HCT116 (cell line): ENCODE data around the gene EGLN3. TPM values are rescaled to one million over a fixed set of nuclear protein-coding genes. Genes with fewer than 3 reads are reported as not detected.

Source experiments
- ATAC-seq: fragments of 200-7000 bp; cut with Tn5 transposase; 2 replicates; pipeline ENCODE4 v1.9.1; 2020; ENCODE audit warnings: mild to moderate bottlenecking, moderate library complexity
- BruUV-seq: library from RNA; stranded (reverse); fragments of 400-500 nt; replicated peaks from 2 replicates; lab custom pipeline; 2021; lab: Mats Ljungman, UMichigan
- CTCF ChIA-PET: fragments of 300-600 bp; sonication (Branson Sonifier 250); formaldehyde crosslinking; loops from one replicate; lab custom pipeline; 2021; ENCODE audit warnings: antibody characterized with exemption; lab: Charles Lee
- POLR2A ChIA-PET: fragments of 300-600, 350-600 bp; sonication (Branson Sonifier 250); formaldehyde crosslinking; loops from one replicate; lab custom pipeline; 2021; ENCODE audit warnings: antibody characterized with exemption; lab: Charles Lee
- RAD21 ChIA-PET, 2 experiments: fragments of 300-600 bp; sonication (Branson Sonifier 250); formaldehyde crosslinking; loops; one replicate each; lab custom pipeline; 2023; ENCODE audit warnings: low total read pairs in 2 of 2; ENCODE audit not compliant: uncharacterized antibody in 2 of 2, unreplicated experiment in 2 of 2, low non-redundant PET in 1 of 2; lab: Charles Lee
- DNase-seq: peaks from one replicate; pipeline ENCODE4 v3.0.0-alpha.2; 2010; ENCODE audit warnings: low read depth, low spot score
- H2AFZ ChIP-seq: fragments of 200-600 bp; shearing (Covaris generic), sonication (generic); 2 replicates; pipeline ENCODE4 v1.6.1; 2017; ENCODE audit warnings: low read depth, mixed run types, mixed read lengths, antibody characterized with exemption, low read length; ENCODE audit not compliant: poor library complexity, severe bottlenecking
- H3K27ac ChIP-seq: 2 replicates; pipeline ENCODE4 v1.5.1; 2012; ENCODE audit warnings: low read depth, low read length
- H3K27me3 ChIP-seq: fragments of 200-600 bp; sonication (generic); 2 replicates; pipeline ENCODE4 v1.6.1; 2016; ENCODE audit warnings: mixed run types, low read length, mixed read lengths; ENCODE audit not compliant: insufficient read depth
- H3K36me3 ChIP-seq, 2 experiments: fragments of 200-500 bp in 1 of 2; fragments of 200-600 bp in 1 of 2; sonication (Bioruptor generic) in 1 of 2; sonication (generic) in 1 of 2; 2 replicates each; pipeline versions ENCODE4 v1.5.1 to v1.6.1; 2014 to 2016; ENCODE audit warnings: low read length in 2 of 2, inconsistent platforms in 1 of 2, mixed read lengths in 1 of 2, mixed run types in 1 of 2; ENCODE audit not compliant: insufficient read depth in 2 of 2, control insufficient read depth in 1 of 2
- H3K4me1 ChIP-seq, 2 experiments: fragments of 200-600 bp in 1 of 2; sonication (generic) in 1 of 2; 2 replicates each; pipeline versions ENCODE4 v1.5.1 to v1.6.1; 2012 to 2017; ENCODE audit warnings: low read length in 2 of 2, inconsistent platforms in 1 of 2, mild to moderate bottlenecking in 1 of 2, mixed read lengths in 1 of 2, mixed run types in 1 of 2, moderate library complexity in 1 of 2; ENCODE audit not compliant: insufficient read depth in 2 of 2, control insufficient read depth in 1 of 2
- H3K4me2 ChIP-seq: fragments of 200-600 bp; sonication (generic); 2 replicates; pipeline ENCODE4 v1.6.1; 2017; ENCODE audit warnings: mixed run types, low read length, mixed read lengths
- H3K4me3 ChIP-seq, 2 experiments: fragments of 200-600 bp in 1 of 2; sonication (generic) in 1 of 2; replicated peaks in 1 of 2; 2 replicates each; pipeline ENCODE4 v1.5.1; 2011 to 2016; ENCODE audit warnings: low read length in 2 of 2, control low read depth in 1 of 2, low read depth in 1 of 2, mild to moderate bottlenecking in 1 of 2, mixed read lengths in 1 of 2, mixed run types in 1 of 2
- H3K79me2 ChIP-seq: fragments of 200-600 bp; sonication (generic); 2 replicates; pipeline ENCODE4 v1.6.1; 2017; ENCODE audit warnings: mild to moderate bottlenecking, mixed run types, low read length, moderate library complexity, mixed read lengths; ENCODE audit not compliant: insufficient read depth
- H3K9ac ChIP-seq: fragments of 200-600 bp; sonication (generic); 2 replicates; pipeline ENCODE4 v1.6.1; 2016; ENCODE audit warnings: low read length, mixed read lengths
- H3K9me2 ChIP-seq: fragments of 200-600 bp; sonication (generic), shearing (Covaris generic); 2 replicates; pipeline ENCODE4 v1.6.1; 2017; ENCODE audit warnings: mixed run types, mild to moderate bottlenecking, moderate library complexity; ENCODE audit not compliant: insufficient read depth
- H3K9me3 ChIP-seq, 2 experiments: fragments of 200-500 bp in 1 of 2; fragments of 200-600 bp in 1 of 2; sonication (Bioruptor generic) in 1 of 2; sonication (generic) in 1 of 2; 2 replicates each; pipeline ENCODE4 v1.6.1; 2014 to 2017; ENCODE audit warnings: low read length in 2 of 2, mixed read lengths in 2 of 2, inconsistent platforms in 1 of 2, low read depth in 1 of 2, mild to moderate bottlenecking in 1 of 2, mixed run types in 1 of 2, moderate library complexity in 1 of 2; ENCODE audit not compliant: control insufficient read depth in 1 of 2, insufficient read depth in 1 of 2
- H4K20me1 ChIP-seq: fragments of 200-600 bp; sonication (generic), shearing (Covaris generic); 2 replicates; pipeline ENCODE4 v1.6.1; 2017; ENCODE audit warnings: mixed run types, mild to moderate bottlenecking, moderate library complexity; ENCODE audit not compliant: insufficient read depth
- ATF3 ChIP-seq: IDR thresholded peaks from 2 replicates; pipeline ENCODE4 v1.6.1; 2012
- CBX3 ChIP-seq: IDR thresholded peaks from 2 replicates; pipeline ENCODE4 v1.6.1; 2012; ENCODE audit warnings: low read depth
- EGR1 ChIP-seq: IDR thresholded peaks from 2 replicates; pipeline ENCODE4 v1.6.1; 2012; ENCODE audit warnings: low read depth
- EZH2 ChIP-seq: fragments of 200-600 bp; sonication (generic); IDR thresholded peaks from 2 replicates; pipeline ENCODE4 v1.6.1; 2017; ENCODE audit warnings: antibody characterized with exemption, mixed run types
- EZH2phosphoT487 ChIP-seq: fragments of 200-600 bp; IDR thresholded peaks from 2 replicates; pipeline ENCODE4 v1.6.1; 2018; ENCODE audit warnings: antibody characterized with exemption, borderline replicate concordance
- JUND ChIP-seq: IDR thresholded peaks from 2 replicates; pipeline ENCODE4 v1.6.1; 2012
- POLR2A ChIP-seq: IDR thresholded peaks from 2 replicates; pipeline ENCODE4 v1.7.0; 2011; ENCODE audit warnings: borderline replicate concordance; ENCODE audit not compliant: insufficient read depth, insufficient read length; ENCODE audit errors: extremely low read depth
- POLR2AphosphoS5 ChIP-seq: IDR thresholded peaks from 2 replicates; pipeline ENCODE4 v1.6.1; 2011; ENCODE audit warnings: mild to moderate bottlenecking, low read depth, low read length, moderate library complexity
- RAD21 ChIP-seq: IDR thresholded peaks from 2 replicates; pipeline ENCODE4 v1.6.1; 2012; ENCODE audit warnings: low read depth, mild to moderate bottlenecking
- REST ChIP-seq: IDR thresholded peaks from 2 replicates; pipeline ENCODE4 v1.6.1; 2012; ENCODE audit warnings: low read depth
- SIN3A ChIP-seq: IDR thresholded peaks from 2 replicates; pipeline ENCODE4 v1.6.1; 2012; ENCODE audit warnings: low read depth
- SRF ChIP-seq: IDR thresholded peaks from 2 replicates; pipeline ENCODE4 v1.6.1; 2012; ENCODE audit warnings: low read depth
- ZBTB33 ChIP-seq: IDR thresholded peaks from 2 replicates; pipeline ENCODE4 v1.6.1; 2011; ENCODE audit warnings: mild to moderate bottlenecking, low read length, moderate library complexity; ENCODE audit not compliant: insufficient replicate concordance; ENCODE audit errors: extremely low read depth
- ZFX ChIP-seq: fragments of 450-650 bp; IDR thresholded peaks from 2 replicates; pipeline ENCODE4 v1.6.1; 2017
- ZNF274 ChIP-seq: fragments of 200-500 bp; sonication (Bioruptor generic); IDR thresholded peaks from 2 replicates; pipeline ENCODE4 v1.6.1; 2014; ENCODE audit warnings: mild to moderate bottlenecking, low read depth, low read length, inconsistent platforms
- intact Hi-C: fragments of 100-400 bp; cut with micrococcal nuclease; formaldehyde crosslinking; loops from 2 replicates; pipeline ENCODE4 v1.10.0; 2022
- total RNA-seq: library from RNA; stranded (reverse); gene quantifications from one replicate; pipeline ENCODE4 v1.2.1, GENCODE V29; 2021; ENCODE audit not compliant: unreplicated experiment

Gene EGLN3
- total RNA-seq, 1 experiment from 2014 or later, result 13.6 TPM

GRCh38 chr14:33941718-33942117 lies 9.2 kb downstream of the EGLN3 start (continued):
- TF ChIP-seq ZBTB33, result no peak
- no peak for TF ChIP-seq POLR2A
- no peak for TF ChIP-seq RAD21
- no peak for TF ChIP-seq ZNF274
- TF ChIP-seq, all 23 proteins: peak for 0

GRCh38 chr14:33940561-33941011 lies 10.3 kb downstream of the EGLN3 start:
- Histone ChIP-seq H3K27me3 (no peaks in the 10 kb centered on the region), H3K27ac (no peak overlapping the region), H3K4me2 (no peak overlapping the region), H3K79me2 (0 out of 2 replicates have a peak, but pooled peaks cover 3% of the 10 kb centered on the region), H3K36me3 (no peaks in the 10 kb centered on the region), H3K9me3 (no peaks in the 10 kb centered on the region), H3K9me2 (no peaks in the 10 kb centered on the region), H3K4me1 (peaks cover 12 to 41% of the 10 kb centered on the region in 2 experiments), H4K20me1 (no peaks in the 10 kb centered on the region), H3K9ac (no peak overlapping the region), H2AFZ (no peak overlapping the region), H3K4me3 (no peak overlapping the region)
- CTCF ChIA-PET, result no interaction called here
- intact Hi-C loops, result no loop called here
- ATAC-seq, result no peak
- RAD21 ChIA-PET, result no interaction called here
- no TSS peak for BruUV-seq
- no peak for DNase-seq
- POLR2A ChIA-PET, result no interaction called here
- TF ChIP-seq ZFX (no peak), SRF (no peak), ZNF274 (no peak), POLR2AphosphoS5 (no peak), ATF3 (no peak), CBX3 (no peak), POLR2A (no peak), JUND (no peak), ZBTB33 (no peak), REST (no peak), EGR1 (no peak), SIN3A (no peak), EZH2 (no peak), RAD21 (no peak), EZH2phosphoT487 (no peak)
